Skeletal muscle tissue (tissue), 4 donors: ENCODE measurements around the gene CSAG1. TPM values are rescaled to one million over a fixed set of nuclear protein-coding genes. Genes with fewer than 3 reads are reported as not detected.
"Not testable (repeated sequence)": the region's sequence is repeated elsewhere in the genome, so short reads cannot be mapped to it uniquely, and the experiment has no call there.

ENCODE experiments used
- H3K27ac ChIP-seq: one replicate; pipeline ENCODE4 v1.7.0; 2013; ENCODE audit warnings: mild to moderate bottlenecking, low read depth, low read length, inconsistent platforms
- H3K27me3 ChIP-seq, 3 donors: one replicate each; pipeline ENCODE4 v1.7.0; 2013; ENCODE audit warnings: low read length in 3 of 3; ENCODE audit not compliant: control insufficient read depth in 3 of 3, insufficient read depth in 3 of 3
- H3K36me3 ChIP-seq, 3 donors: one replicate each; pipeline ENCODE4 v1.7.0; 2013; ENCODE audit warnings: low read length in 3 of 3; ENCODE audit not compliant: control insufficient read depth in 3 of 3, insufficient read depth in 3 of 3
- H3K4me1 ChIP-seq, 3 donors: one replicate each; pipeline ENCODE4 v1.7.0; 2013; ENCODE audit warnings: low read length in 3 of 3, mild to moderate bottlenecking in 3 of 3; ENCODE audit not compliant: control insufficient read depth in 3 of 3, insufficient read depth in 3 of 3
- H3K4me3 ChIP-seq, 3 donors: one replicate each; pipeline ENCODE4 v1.7.0; 2013; ENCODE audit warnings: low read length in 3 of 3
- H3K9ac ChIP-seq, 3 donors: one replicate each; pipeline ENCODE4 v1.7.0; 2013; ENCODE audit warnings: low read length in 3 of 3, mild to moderate bottlenecking in 3 of 3, moderate library complexity in 2 of 3, low read depth in 1 of 3
- H3K9me3 ChIP-seq, 3 donors: one replicate each; pipeline ENCODE4 v1.7.0; 2013; ENCODE audit warnings: low read length in 3 of 3; ENCODE audit not compliant: control insufficient read depth in 3 of 3
- total RNA-seq: library from RNA; depleted of rRNA; stranded (reverse); fragments of >200 nt; gene quantifications from one replicate; pipeline ENCODE4 v1.2.3, GENCODE V29; 2014
- donor health status: Osteomylitis.

The CSAG1 gene
- not detected for total RNA-seq

GRCh38 chrX:152733261-152733975 is at the start of gene CSAG1, which contains the start of gene MAGEA12:
TSS of gene CSAG1 (minus strand) at chrX:152733721. CDS start at chrX:152732460, 1,261 bp downstream.
TSS of gene MAGEA12 (plus strand) at chrX:152733757. CDS start at chrX:152736162, 2,405 bp downstream.
- H3K27ac ChIP-seq: no peak within 1 kb of the TSS
- no peaks in the 10 kb centered on the region for H3K27me3 ChIP-seq
- H3K9ac ChIP-seq: no peak within 1 kb of the TSS
- no peaks in the 10 kb centered on the region for H3K4me1 ChIP-seq
- H3K4me3 ChIP-seq: no peak within 1 kb of the TSS
- H3K9me3 ChIP-seq: no peaks in the 10 kb centered on the region
- H3K36me3 ChIP-seq: no peaks in the 10 kb centered on the region

GRCh38 chrX:152769549-152770289 is 36.2 kb upstream of the CSAG1 start, which contains the start of gene MAGEA6:
TSS of gene MAGEA6 (minus strand) at chrX:152769689. CDS start at chrX:152767650, 2,039 bp downstream.
- H3K4me1 ChIP-seq, H3K27me3 ChIP-seq, H3K36me3 ChIP-seq, H3K9ac ChIP-seq, H3K27ac ChIP-seq, H3K9me3 ChIP-seq, H3K4me3 ChIP-seq: not testable (repeated sequence)

- H3K27ac ChIP-seq, H3K9me3 ChIP-seq, H3K4me1 ChIP-seq, H3K9ac ChIP-seq, H3K36me3 ChIP-seq, H3K27me3 ChIP-seq, H3K4me3 ChIP-seq: not testable (repeated sequence)
Measured at GRCh38 chrX:152766562-152766961, 33.0 kb upstream of the CSAG1 start.

GRCh38 chrX:152761582-152761981 is 28.1 kb upstream of the CSAG1 start:
- H3K36me3 ChIP-seq, H3K4me1 ChIP-seq, H3K27ac ChIP-seq, H3K9ac ChIP-seq, H3K27me3 ChIP-seq, H3K4me3 ChIP-seq, H3K9me3 ChIP-seq: not testable (repeated sequence)

GRCh38 chrX:152759544-152759943 is 26.0 kb upstream of the CSAG1 start:
- H3K4me3 ChIP-seq, H3K9me3 ChIP-seq, H3K36me3 ChIP-seq, H3K4me1 ChIP-seq, H3K9ac ChIP-seq, H3K27me3 ChIP-seq, H3K27ac ChIP-seq: not testable (repeated sequence)

GRCh38 chrX:152758918-152759317 is 25.4 kb upstream of the CSAG1 start, which contains the start of gene CSAG3:
TSS of gene CSAG3 (plus strand) at chrX:152759218.
- not testable (repeated sequence) for H3K4me1 ChIP-seq, H3K36me3 ChIP-seq, H3K27me3 ChIP-seq, H3K9ac ChIP-seq, H3K9me3 ChIP-seq, H3K27ac ChIP-seq, H3K4me3 ChIP-seq

GRCh38 chrX:152754871-152755270 is 21.4 kb upstream of the CSAG1 start:
- H3K9me3 ChIP-seq, H3K27ac ChIP-seq, H3K4me3 ChIP-seq, H3K36me3 ChIP-seq, H3K9ac ChIP-seq, H3K4me1 ChIP-seq, H3K27me3 ChIP-seq: not testable (repeated sequence)

GRCh38 chrX:152753686-152754650 is 20.4 kb upstream of the CSAG1 start, which contains the start of gene MAGEA2:
TSS of gene MAGEA2 (minus strand) at chrX:152753842. CDS start at chrX:152751363, 2,479 bp downstream.
- H3K4me3 ChIP-seq, H3K9ac ChIP-seq, H3K4me1 ChIP-seq, H3K27me3 ChIP-seq, H3K36me3 ChIP-seq, H3K27ac ChIP-seq, H3K9me3 ChIP-seq: not testable (repeated sequence)

GRCh38 chrX:152738560-152738959 is 5.0 kb upstream of the CSAG1 start:
- Histone ChIP-seq H3K9ac (no peak overlapping the region), H3K4me3 (no peak overlapping the region), H3K36me3 (no peaks in the 10 kb centered on the region), H3K27ac (no peak overlapping the region), H3K27me3 (peaks cover 0 to 4% (median 0%) of the 10 kb centered on the region in 3 donors), H3K9me3 (no peaks in the 10 kb centered on the region), H3K4me1 (no peaks in the 10 kb centered on the region)
